GM23338 (cell line): ENCODE measurements around the gene REEP1. TPM values are rescaled to one million over a fixed set of nuclear protein-coding genes. Genes with fewer than 3 reads are reported as not detected.

Experiments used
- ATAC-seq: fragments of 200-7000 bp; cut with Tn5 transposase; 3 replicates; pipeline ENCODE4 v1.9.1; 2020
- DNase-seq: peaks from one replicate; pipeline ENCODE4 v3.0.0-alpha.2; 2015; ENCODE audit warnings: low spot score
- H2AFZ ChIP-seq: fragments of 200-600 bp; sonication (generic); 2 replicates; pipeline ENCODE4 v1.8.0; 2016; ENCODE audit warnings: antibody characterized with exemption, mild to moderate bottlenecking, moderate library complexity
- H3F3A ChIP-seq: fragments of 200-600 bp; sonication (generic); replicated peaks from 2 replicates; pipeline ENCODE4 v1.8.0; 2017; ENCODE audit warnings: antibody characterized with exemption, mixed run types, low read depth
- H3K27ac ChIP-seq: fragments of 200-600 bp; sonication (generic); 2 replicates; pipeline ENCODE4 v1.6.1; 2016; ENCODE audit warnings: low read depth
- H3K27me3 ChIP-seq: fragments of 200-600 bp; sonication (generic); 2 replicates; pipeline ENCODE4 v1.8.0; 2016; ENCODE audit warnings: mild to moderate bottlenecking, mixed run types, moderate library complexity; ENCODE audit not compliant: insufficient read depth
- H3K36me3 ChIP-seq: fragments of 200-600 bp; sonication (generic); 2 replicates; pipeline ENCODE4 v1.8.0; 2016; ENCODE audit warnings: mild to moderate bottlenecking; ENCODE audit not compliant: insufficient read depth
- H3K4me1 ChIP-seq: fragments of 200-600 bp; sonication (generic); 2 replicates; pipeline ENCODE4 v1.8.0; 2016; ENCODE audit warnings: mild to moderate bottlenecking, moderate library complexity; ENCODE audit not compliant: insufficient read depth
- H3K4me2 ChIP-seq: fragments of 200-600 bp; sonication (generic); 2 replicates; pipeline ENCODE4 v1.7.1; 2017; ENCODE audit warnings: mixed run types
- H3K4me3 ChIP-seq: fragments of 200-600 bp; sonication (generic); 2 replicates; pipeline ENCODE4 v1.6.1; 2016; ENCODE audit warnings: mixed run types
- H3K79me2 ChIP-seq: fragments of 200-600 bp; sonication (generic); replicated peaks from 2 replicates; pipeline ENCODE4 v1.8.0; 2017; ENCODE audit warnings: mild to moderate bottlenecking; ENCODE audit not compliant: insufficient read depth
- H3K9me2 ChIP-seq: fragments of 200-600 bp; sonication (generic); 2 replicates; pipeline ENCODE4 v1.8.0; 2017; ENCODE audit not compliant: insufficient read depth
- H4K20me1 ChIP-seq: fragments of 200-600 bp; sonication (generic); replicated peaks from 2 replicates; pipeline ENCODE4 v1.8.0; 2017; ENCODE audit warnings: mild to moderate bottlenecking; ENCODE audit not compliant: insufficient read depth
- H3K27ac Mint-ChIP-seq: 2 replicates; pipeline ENCODE4 v1.8.0; 2020; ENCODE audit warnings: inconsistent platforms, mild to moderate bottlenecking, moderate library complexity, mixed read lengths
- H3K27me3 Mint-ChIP-seq: 3 replicates; pipeline ENCODE4 v1.8.0; 2022; ENCODE audit warnings: low read depth, mild to moderate bottlenecking, moderate library complexity, mixed read lengths, inconsistent platforms; ENCODE audit not compliant: insufficient read depth, poor library complexity
- H3K36me3 Mint-ChIP-seq: 3 replicates; pipeline ENCODE4 v1.8.0; 2021; ENCODE audit warnings: low read depth, mild to moderate bottlenecking, inconsistent platforms, moderate library complexity, mixed read lengths
- H3K4me1 Mint-ChIP-seq: 3 replicates; pipeline ENCODE4 v1.8.0; 2020; ENCODE audit warnings: mild to moderate bottlenecking, inconsistent platforms, mixed read lengths
- H3K4me3 Mint-ChIP-seq: 3 replicates; pipeline ENCODE4 v1.8.0; 2021; ENCODE audit warnings: moderate library complexity, mild to moderate bottlenecking, inconsistent platforms, mixed read lengths
- H3K9me3 Mint-ChIP-seq: 3 replicates; pipeline ENCODE4 v1.8.0; 2020; ENCODE audit warnings: moderate library complexity, mild to moderate bottlenecking, inconsistent platforms, mixed read lengths
- CTCF ChIP-seq, 2 experiments: fragments of 200-600 bp in 1 of 2; sonication (generic) in 1 of 2; conservative IDR thresholded peaks; 2 replicates each; pipeline versions ENCODE4 v1.5.1 to v1.6.1; 2016 to 2017; ENCODE audit warnings: antibody characterized with exemption in 2 of 2, low read depth in 2 of 2, mild to moderate bottlenecking in 2 of 2, moderate library complexity in 1 of 2
- ETS1 ChIP-seq: IDR thresholded peaks from 2 replicates; pipeline ENCODE4 v1.6.1; 2016; ENCODE audit warnings: antibody characterized with exemption
- EZH2 ChIP-seq: fragments of 200-600 bp; sonication (generic); IDR thresholded peaks from one replicate; pipeline ENCODE4 v1.8.0; 2017; ENCODE audit warnings: antibody characterized with exemption, mild to moderate bottlenecking, low read depth; ENCODE audit not compliant: unreplicated experiment
- EZH2phosphoT487 ChIP-seq: fragments of 200-600 bp; sonication (generic); IDR thresholded peaks from one replicate; pipeline ENCODE4 v1.8.1; 2018; ENCODE audit warnings: antibody characterized with exemption; ENCODE audit not compliant: unreplicated experiment
- JUNB ChIP-seq: IDR thresholded peaks from one replicate; pipeline ENCODE4 v1.6.1; 2016; ENCODE audit warnings: antibody characterized with exemption; ENCODE audit not compliant: unreplicated experiment
- NANOG ChIP-seq: IDR thresholded peaks from 2 replicates; pipeline ENCODE4 v1.6.1; 2016; ENCODE audit warnings: antibody characterized with exemption, borderline replicate concordance
- POLR2AphosphoS5 ChIP-seq: IDR thresholded peaks from 2 replicates; pipeline ENCODE4 v1.6.1; 2016; ENCODE audit warnings: antibody characterized with exemption, low read depth
- REST ChIP-seq: IDR thresholded peaks from one replicate; pipeline ENCODE4 v1.6.1; 2018; ENCODE audit warnings: antibody characterized with exemption; ENCODE audit not compliant: unreplicated experiment
- STAT1 ChIP-seq: IDR thresholded peaks from one replicate; pipeline ENCODE4 v1.6.1; 2016; ENCODE audit warnings: antibody characterized with exemption; ENCODE audit not compliant: unreplicated experiment
- ZNF114 ChIP-seq: fragments of 250-450 bp; sonication (Bioruptor Pico); IDR thresholded peaks from 2 replicates; pipeline ENCODE4 v1.5.0; 2020; ENCODE audit warnings: mild to moderate bottlenecking, moderate library complexity
- ZNF331 ChIP-seq: fragments of 250-450 bp; sonication (Bioruptor Pico); IDR thresholded peaks from 2 replicates; pipeline ENCODE4 v1.5.0; 2020; ENCODE audit warnings: low read depth, mild to moderate bottlenecking, moderate library complexity
- ZNF462 ChIP-seq: fragments of 250-450 bp; sonication (Bioruptor Pico); IDR thresholded peaks from 2 replicates; pipeline ENCODE4 v1.5.0; 2020; ENCODE audit warnings: mild to moderate bottlenecking, moderate library complexity
- polyA plus RNA-seq: library from polyadenylated mRNA; unstranded; fragments of >200 nt; fragmentation: Nextera tagmentation; extraction: Ambion mirVana; gene quantifications from 2 replicates; pipeline ENCODE4 v1.2.1, GENCODE V29; 2016
- total RNA-seq: library from RNA; depleted of rRNA; stranded (reverse); fragments of >200 nt; shearing (Covaris generic); gene quantifications from 2 replicates; pipeline ENCODE4 v1.2.3, GENCODE V29; 2014

REEP1 gene
- total and polyA plus RNA-seq, 2 experiments from 2014 or later: 1.6 to 1.8 TPM

GRCh38 chr2:86216575-86217555 is 120.6 kb downstream of the REEP1 start:
- H3K27me3 Mint-ChIP-seq: peaks cover 4% of the 10 kb centered on the region
- peak overlapping the region; percentile 7; the same call in 1 of the 2 replicates for H3K27ac Mint-ChIP-seq
- H3K4me1 ChIP-seq: no peaks in the 10 kb centered on the region
- no peaks in the 10 kb centered on the region for H3K27me3 ChIP-seq
- no peak overlapping the region for H3K4me3 ChIP-seq
- no peaks in the 10 kb centered on the region for H3K9me2 ChIP-seq
- H3K4me1 Mint-ChIP-seq: peaks cover 16% of the 10 kb centered on the region
- H3K4me3 Mint-ChIP-seq: no peak overlapping the region
- H3K36me3 Mint-ChIP-seq: peaks cover 16% of the 10 kb centered on the region; the same call in 2 of the 3 replicates
- no peaks in the 10 kb centered on the region for H3K9me3 Mint-ChIP-seq
- ATAC-seq (no peak), DNase-seq (no peak)
- H3K36me3 ChIP-seq: peaks cover 2% of the 10 kb centered on the region; the same call in 1 of the 2 replicates
- H3K27ac ChIP-seq: peak overlapping the region; percentile 29; the same call in 1 of the 2 replicates
- H2AFZ ChIP-seq: peak overlapping the region; percentile 82; the same call in 1 of the 2 replicates
- H3K79me2 ChIP-seq: no peaks in the 10 kb centered on the region
- 0 out of 2 replicates have a peak, but pooled peaks cover 2% of the 10 kb centered on the region for H3F3A ChIP-seq
- no peaks in the 10 kb centered on the region for H4K20me1 ChIP-seq
- no peak overlapping the region for H3K4me2 ChIP-seq
- no peak for TF ChIP-seq ETS1
- no peak for TF ChIP-seq JUNB
- no peak for TF ChIP-seq CTCF (conservative IDR thresholded peaks at IDR 0.05; ENCODE audit: low read depth in 2 of 2)
- no peak for TF ChIP-seq REST
- TF ChIP-seq ZNF462: no peak
- TF ChIP-seq NANOG: no peak
- no peak for TF ChIP-seq POLR2AphosphoS5
- no peak for TF ChIP-seq ZNF331
- no peak for TF ChIP-seq STAT1
- TF ChIP-seq EZH2: no peak
- TF ChIP-seq ZNF114 (CRISPR knock-in tag): no peak
- no peak for TF ChIP-seq EZH2phosphoT487
